BE2C (cell line): ENCODE data around the gene LIX1L.

Experiments used
- DNase-seq: peaks from one replicate; pipeline ENCODE4 v3.0.0-alpha.2; 2020
- H3K27me3 ChIP-seq: fragments of 250-450 bp; sonication (Bioruptor Pico); 2 replicates; pipeline ENCODE4 v1.5.1; 2020; ENCODE audit warnings: mild to moderate bottlenecking
- H3K36me3 ChIP-seq: fragments of 250-450 bp; sonication (Bioruptor Pico); 2 replicates; pipeline ENCODE4 v1.5.1; 2020; ENCODE audit warnings: mild to moderate bottlenecking
- H3K4me1 ChIP-seq: fragments of 250-450 bp; sonication (Bioruptor Pico); 2 replicates; pipeline ENCODE4 v1.5.1; 2020
- H3K4me3 ChIP-seq: 2 replicates; pipeline ENCODE4 v1.5.1; 2011; ENCODE audit warnings: low read depth, low read length
- H3K9me3 ChIP-seq: fragments of 250-450 bp; sonication (Bioruptor Pico); 2 replicates; pipeline ENCODE4 v1.5.1; 2020
- TF ChIP-seq, protein P1 (sequence below): IDR thresholded peaks from 2 replicates; pipeline ENCODE4 v1.5.1; 2012; ENCODE audit warnings: mild to moderate bottlenecking, low read depth, low read length

The LIX1L gene

DNA sequence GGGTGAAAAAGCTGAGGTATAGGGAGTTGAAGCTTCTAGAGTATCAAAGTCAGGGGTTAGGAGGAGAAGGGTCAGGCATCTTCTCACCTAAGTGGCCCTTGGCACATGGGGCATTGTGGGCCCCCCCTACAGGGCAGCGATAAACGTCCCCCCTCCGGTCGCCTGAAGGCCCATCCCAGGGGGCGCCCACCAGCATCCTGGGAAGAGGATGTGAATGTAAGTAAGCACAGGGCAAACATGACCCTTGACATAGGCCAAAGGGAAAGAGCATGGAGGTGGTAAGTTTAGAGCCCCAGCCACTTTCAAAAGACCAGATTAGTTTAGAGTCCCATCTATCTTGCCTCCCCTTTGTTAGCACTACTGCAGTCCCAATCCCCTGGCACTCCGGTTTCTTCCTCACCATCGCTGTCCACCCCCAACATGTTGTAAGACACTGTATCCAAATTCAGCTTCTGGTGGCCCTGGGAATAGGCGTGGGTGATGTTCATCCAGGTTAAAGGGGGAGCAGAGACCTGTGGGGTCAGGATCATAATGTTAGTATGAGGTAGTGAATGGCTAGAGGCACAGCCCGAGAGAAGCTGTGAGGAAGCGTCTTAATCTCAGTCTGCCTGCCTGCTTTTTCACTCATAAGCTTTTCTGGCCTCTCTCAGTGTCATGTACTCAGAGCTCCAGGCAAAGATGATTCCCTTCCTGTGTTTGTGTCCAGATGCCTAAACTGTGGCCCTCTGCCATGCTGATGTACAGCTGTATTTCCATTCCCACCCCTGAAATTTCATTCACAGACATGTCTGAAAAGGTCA lies 50.7 kb downstream of the LIX1L start:
- Histone ChIP-seq H3K9me3 (no peaks in the 10 kb centered on the region), H3K36me3 (no peaks in the 10 kb centered on the region), H3K27me3 (no peaks in the 10 kb centered on the region), H3K4me1 (no peaks in the 10 kb centered on the region), H3K4me3 (no peak overlapping the region)
- DNase-seq: no peak
- TF ChIP-seq, protein P1, sequence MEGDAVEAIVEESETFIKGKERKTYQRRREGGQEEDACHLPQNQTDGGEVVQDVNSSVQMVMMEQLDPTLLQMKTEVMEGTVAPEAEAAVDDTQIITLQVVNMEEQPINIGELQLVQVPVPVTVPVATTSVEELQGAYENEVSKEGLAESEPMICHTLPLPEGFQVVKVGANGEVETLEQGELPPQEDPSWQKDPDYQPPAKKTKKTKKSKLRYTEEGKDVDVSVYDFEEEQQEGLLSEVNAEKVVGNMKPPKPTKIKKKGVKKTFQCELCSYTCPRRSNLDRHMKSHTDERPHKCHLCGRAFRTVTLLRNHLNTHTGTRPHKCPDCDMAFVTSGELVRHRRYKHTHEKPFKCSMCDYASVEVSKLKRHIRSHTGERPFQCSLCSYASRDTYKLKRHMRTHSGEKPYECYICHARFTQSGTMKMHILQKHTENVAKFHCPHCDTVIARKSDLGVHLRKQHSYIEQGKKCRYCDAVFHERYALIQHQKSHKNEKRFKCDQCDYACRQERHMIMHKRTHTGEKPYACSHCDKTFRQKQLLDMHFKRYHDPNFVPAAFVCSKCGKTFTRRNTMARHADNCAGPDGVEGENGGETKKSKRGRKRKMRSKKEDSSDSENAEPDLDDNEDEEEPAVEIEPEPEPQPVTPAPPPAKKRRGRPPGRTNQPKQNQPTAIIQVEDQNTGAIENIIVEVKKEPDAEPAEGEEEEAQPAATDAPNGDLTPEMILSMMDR: no peak

DNA sequence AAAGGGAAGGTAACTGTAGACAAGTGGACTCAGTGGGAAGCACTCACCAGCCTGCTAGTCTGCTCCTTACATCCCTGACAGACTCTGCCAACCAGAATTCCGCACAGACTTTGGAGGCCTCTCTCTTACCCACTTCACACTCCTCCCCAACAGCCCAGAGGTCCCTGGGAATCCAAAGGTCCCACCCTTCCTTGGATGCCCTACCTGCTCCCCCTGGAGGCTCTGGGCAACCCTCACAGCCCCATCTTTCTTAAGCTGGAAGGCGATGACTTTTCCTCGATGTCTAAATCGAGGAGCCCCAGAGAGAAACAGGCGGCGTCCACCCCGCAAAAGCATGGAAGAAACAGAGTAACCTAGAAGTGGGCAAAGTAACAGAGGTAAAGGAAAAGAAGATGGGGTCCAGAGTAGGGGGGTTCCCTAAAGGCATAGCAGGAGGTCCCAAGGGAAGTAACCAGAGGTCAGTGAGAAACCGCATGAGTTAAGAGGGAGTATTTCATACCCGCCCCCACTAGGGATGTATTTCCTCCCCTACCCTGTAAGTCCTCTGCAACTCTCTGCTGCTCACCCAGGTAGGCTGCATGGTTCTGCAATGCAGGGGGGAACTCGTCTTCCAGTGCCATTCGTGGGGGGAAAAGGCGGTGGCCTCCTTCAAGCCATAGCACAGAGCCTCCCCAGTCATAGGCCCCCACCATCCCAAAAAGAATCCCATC lies 56.4 kb downstream of the LIX1L start:
- H3K27me3 ChIP-seq: no peaks in the 10 kb centered on the region
- no peak overlapping the region for H3K4me3 ChIP-seq
- no peak for DNase-seq
- TF ChIP-seq, protein P1: no peak
- no peaks in the 10 kb centered on the region for H3K36me3 ChIP-seq
- H3K9me3 ChIP-seq: no peaks in the 10 kb centered on the region
- no peaks in the 10 kb centered on the region for H3K4me1 ChIP-seq

DNA sequence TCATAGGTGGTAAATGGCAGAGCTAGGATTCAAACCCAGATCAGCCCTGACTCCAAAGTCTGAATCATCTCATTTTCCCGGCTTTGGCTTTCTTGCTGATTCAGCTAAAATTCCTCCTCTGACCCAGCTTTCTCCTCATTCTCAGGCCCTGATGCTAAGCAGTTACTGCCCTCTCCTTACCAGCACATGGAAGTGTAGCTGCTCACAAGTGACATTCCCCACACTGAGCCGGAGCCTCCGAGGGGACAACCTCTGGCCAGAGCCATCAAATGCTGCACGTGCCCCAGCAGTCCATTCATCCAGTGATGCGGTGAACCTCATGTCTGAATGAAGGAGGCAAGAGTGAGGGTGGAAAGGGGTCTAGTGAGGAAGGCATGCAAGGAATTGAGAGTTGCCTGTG lies 59.1 kb downstream of the LIX1L start:
- H3K9me3 ChIP-seq: no peaks in the 10 kb centered on the region
- no peak overlapping the region for H3K4me3 ChIP-seq
- no peaks in the 10 kb centered on the region for H3K4me1 ChIP-seq
- DNase-seq: no peak
- TF ChIP-seq, protein P1: no peak
- no peaks in the 10 kb centered on the region for H3K36me3 ChIP-seq
- H3K27me3 ChIP-seq: no peaks in the 10 kb centered on the region

DNA sequence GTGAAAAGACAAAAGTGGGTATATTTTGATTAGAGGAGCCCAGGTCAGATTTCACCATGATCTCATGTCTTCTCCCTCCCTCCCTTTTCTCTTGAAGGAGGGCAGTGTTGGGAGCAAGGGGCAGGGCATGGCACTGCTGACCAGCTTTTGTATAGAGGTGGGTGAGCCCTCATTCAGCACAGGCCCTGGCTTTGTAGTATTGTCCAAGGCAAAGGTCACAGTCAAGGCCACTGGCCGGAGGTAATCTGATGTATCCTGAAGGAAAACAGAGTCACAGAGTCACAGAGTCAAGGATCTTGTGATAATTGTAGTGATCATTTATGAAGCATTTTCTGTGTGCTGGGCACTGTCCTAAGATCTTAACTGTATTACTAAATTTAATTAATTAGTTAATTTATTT lies 59.8 kb downstream of the LIX1L start:
- no peak for DNase-seq
- H3K4me3 ChIP-seq: no peak overlapping the region
- no peaks in the 10 kb centered on the region for H3K27me3 ChIP-seq
- TF ChIP-seq, protein P1: no peak
- H3K36me3 ChIP-seq: no peaks in the 10 kb centered on the region
- H3K9me3 ChIP-seq: no peaks in the 10 kb centered on the region
- H3K4me1 ChIP-seq: no peaks in the 10 kb centered on the region

DNA sequence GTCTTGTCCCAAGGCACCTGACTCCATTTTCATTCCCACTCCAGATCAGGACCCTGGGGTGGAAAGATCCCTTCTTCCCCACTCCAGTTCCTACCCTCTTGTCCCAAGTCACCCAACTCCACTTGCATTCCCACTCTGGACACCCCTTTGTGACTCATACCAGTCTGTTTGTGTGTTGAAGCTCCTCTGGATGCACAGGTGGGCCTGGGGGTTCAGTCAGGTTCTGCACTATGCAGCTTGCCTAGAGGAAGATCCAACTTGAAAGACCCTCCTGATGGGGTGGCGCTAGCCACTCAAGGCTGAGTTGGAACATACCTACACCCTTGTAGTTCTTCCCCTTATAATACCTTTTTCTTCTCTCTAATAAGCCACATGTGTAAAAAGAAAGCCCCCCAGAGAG lies 62.3 kb downstream of the LIX1L start:
- H3K27me3 ChIP-seq: no peaks in the 10 kb centered on the region
- no peak overlapping the region for H3K4me3 ChIP-seq
- H3K4me1 ChIP-seq: peaks cover 6% of the 10 kb centered on the region; the same call in 1 of the 2 replicates
- no peaks in the 10 kb centered on the region for H3K9me3 ChIP-seq
- no peaks in the 10 kb centered on the region for H3K36me3 ChIP-seq
- TF ChIP-seq, protein P1: no peak
- no peak for DNase-seq
